RWPE1 (cell line): Measurements from ENCODE around the gene PTPRE.
A peak's percentile ranks its signal among the peaks of the same experiment; 100 is the strongest.
"Not testable (repeated sequence)": the region's sequence is repeated elsewhere in the genome, so short reads cannot be mapped to it uniquely, and the experiment has no call there.

Experiments
- CTCF ChIA-PET: fragments of 350-600 bp; sonication (Branson Sonifier 250); formaldehyde crosslinking; extraction: SDS; loops from one replicate; lab custom pipeline; 2021; lab: Yijun Ruan, JAX
- POLR2A ChIA-PET: fragments of 400-600 bp; formaldehyde crosslinking; extraction: SDS; loops from one replicate; lab custom pipeline; 2020; ENCODE audit warnings: antibody characterized with exemption; ENCODE audit not compliant: low non-redundant PET; lab: Yijun Ruan, JAX
- DNase-seq: peaks from one replicate; pipeline ENCODE4 v3.0.0; 2012; ENCODE audit warnings: low spot score
- H3K27ac ChIP-seq: fragments of 450-650 bp; 2 replicates; pipeline ENCODE4 v1.5.1; 2017
- TF ChIP-seq, protein P1 (sequence below): fragments of 450-650 bp; conservative IDR thresholded peaks from 2 replicates; pipeline ENCODE4 v1.5.1; 2017; ENCODE audit warnings: low read depth, mild to moderate bottlenecking

The PTPRE gene

DNA sequence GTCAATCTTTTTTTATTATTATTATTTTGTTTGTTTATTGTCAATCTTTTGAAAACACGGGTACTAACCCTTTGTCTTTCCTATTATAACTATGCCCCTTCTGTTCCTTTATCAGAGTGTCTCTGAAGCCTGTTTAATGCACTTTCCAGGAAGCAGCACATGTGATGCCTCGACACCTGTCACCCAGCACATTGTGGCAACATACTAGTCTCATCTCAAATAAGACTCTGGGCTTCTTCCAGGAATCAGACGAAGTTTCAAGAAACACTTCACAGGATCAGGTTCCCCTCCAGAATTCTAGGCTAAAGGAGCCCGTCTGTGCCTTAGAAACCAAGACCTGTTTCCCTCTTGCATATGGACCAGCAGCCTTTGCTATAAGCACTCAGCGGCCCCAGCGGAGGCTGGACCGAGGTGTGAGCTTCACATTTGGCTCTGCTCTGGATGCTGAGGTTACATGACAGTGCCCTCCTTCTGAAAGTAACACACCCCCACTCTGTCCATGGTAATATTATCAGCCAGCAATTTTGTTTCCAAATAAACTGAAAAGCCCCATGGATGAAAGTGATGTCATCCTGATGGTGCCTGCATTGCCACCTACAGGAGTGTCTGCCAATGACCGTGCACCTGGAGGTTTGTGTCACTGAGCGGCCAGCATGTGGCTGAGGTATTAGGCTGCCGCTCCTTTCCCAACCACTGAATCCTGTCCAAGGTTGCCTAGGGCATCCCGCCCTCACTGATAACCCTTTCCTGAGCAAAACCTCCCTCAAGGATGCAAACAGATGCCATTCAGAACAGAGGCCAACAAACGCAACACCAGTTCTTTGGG lies 181.2 kb downstream of the PTPRE start:
- no peak for DNase-seq
- TF ChIP-seq, protein P1, sequence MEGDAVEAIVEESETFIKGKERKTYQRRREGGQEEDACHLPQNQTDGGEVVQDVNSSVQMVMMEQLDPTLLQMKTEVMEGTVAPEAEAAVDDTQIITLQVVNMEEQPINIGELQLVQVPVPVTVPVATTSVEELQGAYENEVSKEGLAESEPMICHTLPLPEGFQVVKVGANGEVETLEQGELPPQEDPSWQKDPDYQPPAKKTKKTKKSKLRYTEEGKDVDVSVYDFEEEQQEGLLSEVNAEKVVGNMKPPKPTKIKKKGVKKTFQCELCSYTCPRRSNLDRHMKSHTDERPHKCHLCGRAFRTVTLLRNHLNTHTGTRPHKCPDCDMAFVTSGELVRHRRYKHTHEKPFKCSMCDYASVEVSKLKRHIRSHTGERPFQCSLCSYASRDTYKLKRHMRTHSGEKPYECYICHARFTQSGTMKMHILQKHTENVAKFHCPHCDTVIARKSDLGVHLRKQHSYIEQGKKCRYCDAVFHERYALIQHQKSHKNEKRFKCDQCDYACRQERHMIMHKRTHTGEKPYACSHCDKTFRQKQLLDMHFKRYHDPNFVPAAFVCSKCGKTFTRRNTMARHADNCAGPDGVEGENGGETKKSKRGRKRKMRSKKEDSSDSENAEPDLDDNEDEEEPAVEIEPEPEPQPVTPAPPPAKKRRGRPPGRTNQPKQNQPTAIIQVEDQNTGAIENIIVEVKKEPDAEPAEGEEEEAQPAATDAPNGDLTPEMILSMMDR: no peak
- CTCF ChIA-PET: no interaction called here

DNA sequence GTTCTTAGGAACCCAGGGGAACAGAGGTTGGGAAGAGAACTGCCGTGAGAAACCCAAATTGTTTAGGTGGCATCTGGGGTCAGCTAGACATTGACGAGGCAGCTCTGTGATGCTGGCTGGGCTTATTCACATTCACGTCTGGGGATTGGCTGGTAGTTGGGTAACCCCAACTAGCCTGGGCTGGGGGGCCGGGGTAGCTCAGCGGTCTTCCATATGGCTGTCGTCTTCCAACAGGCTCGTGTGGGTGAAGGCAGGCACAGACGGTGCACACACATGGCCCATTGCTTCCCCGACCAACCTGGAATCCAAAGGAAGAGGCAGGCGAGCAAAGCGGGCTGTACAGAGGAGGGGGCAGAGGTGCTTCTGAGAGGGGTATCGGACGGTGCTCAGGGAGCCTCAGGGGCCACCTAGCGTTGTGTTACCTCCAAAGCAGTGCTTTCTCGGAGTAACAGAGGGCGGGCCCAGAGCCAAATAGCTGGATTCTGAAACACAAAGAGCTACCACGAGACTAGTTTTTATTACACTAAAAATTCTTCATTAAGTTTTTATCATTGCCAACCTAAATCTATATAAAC lies 184.8 kb downstream of the PTPRE start:
- DNase-seq: no peak
- H3K27ac ChIP-seq: no peak overlapping the region
- CTCF ChIA-PET: interaction anchor here (0.6 kb wide), 1 partner anchor 26 kb away, joined by 3 read pairs; no protein-coding TSS in a partner anchor
- POLR2A ChIA-PET: no interaction called here
- TF ChIP-seq, protein P1: no peak

More for the DNA sequence above, 181.2 kb downstream of the PTPRE start:
- POLR2A ChIA-PET: no interaction called here
- H3K27ac ChIP-seq: no peak overlapping the region

DNA sequence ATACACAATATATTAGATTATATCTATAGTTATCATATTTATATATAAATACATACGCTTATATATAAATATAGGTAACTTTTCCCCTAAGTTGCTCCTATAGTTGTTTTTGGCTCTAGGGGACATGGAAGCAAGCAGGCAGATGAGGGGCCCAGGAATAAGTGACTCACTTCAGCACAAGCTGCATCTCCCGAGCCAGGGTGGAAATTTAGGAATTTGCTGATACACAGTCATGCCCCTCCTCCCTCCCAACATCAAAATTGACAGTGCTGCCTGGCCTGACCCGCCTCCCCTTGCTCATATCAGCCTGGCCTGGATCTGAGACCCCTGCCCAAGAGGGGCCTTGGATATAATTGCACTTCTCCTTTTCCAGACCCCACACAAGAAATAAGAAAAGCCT lies 185.6 kb downstream of the PTPRE start:
- POLR2A ChIA-PET: no interaction called here
- TF ChIP-seq, protein P1: no peak
- CTCF ChIA-PET: no interaction called here
- DNase-seq: no peak
- H3K27ac ChIP-seq: no peak overlapping the region

DNA sequence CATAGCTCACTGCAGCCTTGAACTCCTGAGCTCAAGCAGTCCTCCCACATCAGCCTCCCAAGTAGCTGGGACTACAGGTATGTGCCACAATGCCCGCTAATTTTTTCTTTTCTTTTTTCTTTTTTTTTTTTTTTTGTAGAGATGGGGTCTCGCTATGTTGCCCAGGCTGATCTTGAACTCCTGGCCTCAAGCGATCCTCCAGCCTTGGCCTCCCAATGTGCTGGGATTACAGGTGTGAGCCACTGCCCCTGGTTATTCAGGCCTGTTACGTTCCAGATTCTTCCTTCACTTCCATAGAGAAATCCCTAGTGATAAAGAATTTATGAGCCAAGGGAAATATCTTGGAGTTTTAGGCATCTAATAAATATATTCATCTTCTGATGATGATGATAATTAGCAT lies 187.7 kb downstream of the PTPRE start:
- CTCF ChIA-PET: interaction anchor here (0.6 kb wide), 1 partner anchor 568 kb away, joined by 3 read pairs; no protein-coding TSS in a partner anchor
- POLR2A ChIA-PET, H3K27ac ChIP-seq, DNase-seq: not testable (repeated sequence)

DNA sequence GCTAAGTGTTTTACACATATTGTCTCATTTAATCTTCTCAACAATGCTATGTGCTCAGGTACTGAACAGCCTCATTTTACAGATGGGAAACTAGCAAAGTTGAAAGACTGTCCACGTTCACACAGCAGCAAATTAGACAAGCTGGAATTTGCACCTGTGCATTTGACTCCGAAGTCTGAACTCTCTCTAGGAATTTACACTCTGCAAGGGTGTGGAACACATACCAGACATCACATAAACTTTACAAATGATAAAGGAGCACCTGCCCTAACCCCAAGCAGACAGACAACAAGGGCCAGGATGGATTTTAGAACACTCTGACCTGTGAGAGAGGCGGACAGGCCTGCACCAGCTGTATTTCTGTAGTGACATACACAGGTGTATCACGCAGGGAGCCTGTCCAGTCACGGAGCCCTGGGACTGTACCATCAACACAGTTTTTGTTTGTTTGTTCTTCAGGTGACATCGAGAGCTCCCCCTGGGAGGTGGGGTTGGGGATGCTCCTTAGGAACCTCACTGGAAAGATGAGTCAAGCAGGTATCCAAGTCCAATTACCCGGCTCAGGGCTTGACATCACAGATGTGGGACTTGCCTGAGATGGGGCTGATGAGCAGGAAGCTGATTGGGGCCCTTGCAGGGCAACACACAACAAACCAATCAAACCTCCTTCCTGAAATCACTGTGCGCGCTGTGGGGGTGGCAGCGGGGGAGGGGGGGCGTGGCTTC lies 188.3 kb downstream of the PTPRE start:
- TF ChIP-seq, protein P1: no peak
- ChIA-PET POLR2A (no interaction called here), CTCF (interaction anchor here (0.6 to 1.4 kb wide), 3 partner anchors 17 to 567 kb away, joined by 3 to 4 read pairs (median 3); no protein-coding TSS in a partner anchor)
- DNase-seq: peak; percentile 55
- H3K27ac ChIP-seq: peak overlapping the region; percentile 58

DNA sequence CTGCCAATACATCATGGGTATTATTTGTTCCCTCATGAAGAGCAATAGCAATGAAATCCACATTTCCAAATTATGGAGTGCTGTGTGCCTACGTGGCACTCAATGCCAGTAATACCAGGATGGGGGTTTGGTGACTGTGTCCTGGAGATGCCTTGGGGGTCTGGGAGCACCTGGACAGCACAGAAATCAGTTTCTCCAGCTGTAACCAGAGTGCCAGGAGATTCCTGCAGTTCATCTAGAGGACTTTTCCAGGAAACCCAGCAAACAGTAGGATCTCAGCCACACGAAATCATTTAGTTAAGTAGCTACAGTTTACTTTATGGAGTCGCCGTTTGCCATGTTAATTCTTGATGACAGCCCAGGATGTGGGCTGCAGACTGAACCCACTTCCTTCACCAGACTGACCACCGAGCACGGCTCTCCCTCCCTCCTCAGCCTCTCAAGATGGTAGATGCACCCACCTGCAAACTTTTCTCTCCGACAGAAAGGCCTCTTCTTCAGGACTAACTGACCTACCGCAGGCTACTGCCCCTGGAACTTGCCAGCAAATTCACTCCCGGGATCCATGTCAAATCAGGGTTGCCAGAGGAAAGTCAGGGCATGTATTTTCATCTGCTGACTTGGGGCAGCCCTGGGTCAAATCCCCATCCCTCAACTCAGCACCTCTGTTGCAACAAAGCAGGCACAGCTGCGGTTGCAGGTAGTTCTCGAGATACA lies 189.0 kb downstream of the PTPRE start:
- no peak for DNase-seq
- TF ChIP-seq, protein P1: no peak
- peak overlapping the region; percentile 58 for H3K27ac ChIP-seq
- POLR2A ChIA-PET: no interaction called here
- CTCF ChIA-PET: interaction anchor here (1.0 to 1.4 kb wide), 2 partner anchors 18 to 27 kb away, joined by 3 to 4 read pairs; no protein-coding TSS in a partner anchor
